GM21423 (cell line): ENCODE measurements around the gene TNFAIP8L1.

Experiments used
- ATAC-seq: cut with Tn5 transposase; IDR thresholded peaks from one replicate; pipeline ENCODE4 v1.9.1; 2021; ENCODE audit warnings: mild to moderate bottlenecking, moderate library complexity; ENCODE audit not compliant: unreplicated experiment

Gene TNFAIP8L1

GRCh38 chr19:4609878-4610511 is 29.3 kb upstream of the TNFAIP8L1 start:
- no peak for ATAC-seq

- ATAC-seq = no peak
Observed at GRCh38 chr19:4613254-4613751, 26.0 kb upstream of the TNFAIP8L1 start.

DNA sequence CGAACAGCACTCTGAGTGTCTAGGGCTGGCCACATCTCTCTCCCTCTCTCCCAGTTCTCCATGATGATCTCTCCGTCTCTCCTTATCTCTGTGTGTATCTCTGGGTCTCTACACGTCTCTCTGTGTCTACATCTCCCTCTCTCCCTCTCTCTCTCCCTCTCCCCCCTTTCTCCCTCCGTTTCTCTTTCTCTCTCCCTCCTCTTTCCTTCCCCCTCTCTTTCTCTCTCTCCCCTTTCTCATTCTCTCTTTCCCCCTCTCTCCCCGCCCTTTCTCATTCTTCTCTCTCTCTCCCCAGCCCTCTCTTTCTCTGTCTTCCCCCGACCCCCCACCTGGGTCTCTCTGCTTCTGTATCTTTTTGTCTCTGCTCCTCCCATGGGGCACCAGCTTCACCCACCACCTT is 21.3 kb upstream of the TNFAIP8L1 start:
- no peak for ATAC-seq

GRCh38 chr19:4619668-4620294 is 19.5 kb upstream of the TNFAIP8L1 start:
- no peak for ATAC-seq

GRCh38 chr19:4620675-4621074 is 18.6 kb upstream of the TNFAIP8L1 start:
- no peak for ATAC-seq

GRCh38 chr19:4622695-4623421 is 16.5 kb upstream of the TNFAIP8L1 start:
- no peak for ATAC-seq

DNA sequence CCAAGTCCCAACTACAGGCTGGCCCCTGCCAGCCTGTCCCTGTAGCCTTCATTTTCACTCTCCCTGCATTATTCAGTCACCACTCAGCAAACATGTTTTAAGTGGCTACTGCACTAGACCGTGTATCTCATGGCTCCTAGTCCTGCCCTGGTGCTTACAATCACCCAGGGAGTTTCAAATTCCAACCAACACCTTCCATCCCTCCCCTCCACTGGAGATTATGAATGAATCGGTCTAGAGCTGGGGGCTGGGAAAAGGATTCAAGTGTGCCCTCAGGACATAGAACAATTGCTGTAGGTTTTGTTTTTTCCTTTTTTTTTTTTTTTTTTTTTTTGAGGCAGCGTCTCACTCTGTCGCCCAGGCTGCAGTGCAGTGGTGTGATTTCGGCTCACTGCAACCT is 15.0 kb upstream of the TNFAIP8L1 start:
- ATAC-seq = no peak

DNA sequence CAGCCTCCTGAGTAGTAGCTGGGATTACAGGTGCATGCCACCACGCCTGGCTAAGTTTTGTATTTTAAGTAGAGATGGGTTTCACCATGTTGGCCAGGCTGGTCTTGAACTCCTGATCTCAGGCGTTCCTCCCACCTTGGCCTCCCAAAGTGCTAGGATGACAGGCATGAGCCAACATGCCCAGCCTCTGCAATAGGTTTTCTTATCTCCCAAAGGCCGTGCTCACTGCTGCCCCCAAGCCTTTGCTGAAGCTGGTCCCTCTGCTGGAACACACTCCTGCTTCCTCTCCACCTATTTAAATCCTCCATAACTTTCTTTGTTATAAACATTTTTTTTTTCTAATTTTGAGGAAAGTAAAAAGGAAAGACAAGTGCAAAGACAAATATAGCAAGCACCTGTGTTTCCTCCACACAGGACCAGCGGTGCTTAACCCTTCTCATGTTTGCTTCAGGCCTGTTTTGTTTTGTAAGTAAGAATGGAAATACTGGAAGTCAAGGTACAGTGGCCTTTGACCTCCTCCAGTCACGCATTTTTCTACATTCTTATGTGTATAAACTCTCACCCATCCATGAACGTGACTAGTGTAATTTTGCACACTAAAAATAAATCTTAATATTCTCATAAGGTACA is 14.5 kb upstream of the TNFAIP8L1 start:
- no peak for ATAC-seq

- no peak for ATAC-seq
Observed at GRCh38 chr19:4633140-4633967, 6.0 kb upstream of the TNFAIP8L1 start.

GRCh38 chr19:4635754-4636116 is 3.6 kb upstream of the TNFAIP8L1 start:
- ATAC-seq = no peak

DNA sequence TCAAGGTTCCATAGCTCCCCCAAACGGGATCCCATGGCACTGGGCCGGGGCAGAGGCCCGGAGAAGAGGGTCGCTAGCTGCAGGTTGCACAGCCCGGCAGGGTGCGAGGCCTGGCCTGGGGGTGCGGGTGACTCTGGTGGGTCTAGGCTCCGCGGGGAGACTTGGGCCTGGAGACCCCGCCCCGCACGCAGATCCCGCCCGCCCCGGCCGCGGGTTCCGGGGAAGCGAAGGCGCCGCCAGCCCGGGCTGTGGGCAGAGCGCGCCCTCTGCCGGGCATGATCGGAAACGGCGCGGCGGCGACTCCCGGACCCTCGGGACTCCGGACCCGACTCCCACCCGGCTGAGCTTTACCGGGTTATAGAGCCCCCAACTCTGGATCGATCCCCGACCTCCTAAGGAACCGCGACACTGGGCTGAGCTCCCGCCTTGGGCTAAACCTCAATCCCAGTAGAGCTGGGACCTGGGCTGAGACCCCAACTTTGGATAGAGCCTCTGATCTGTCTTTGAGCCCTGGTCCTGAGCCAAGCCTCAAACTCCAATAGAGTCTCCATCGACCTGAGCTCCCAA is 3.1 kb upstream of the TNFAIP8L1 start:
- no peak for ATAC-seq

GRCh38 chr19:4636761-4637160 is 2.6 kb upstream of the TNFAIP8L1 start:
- no peak for ATAC-seq

DNA sequence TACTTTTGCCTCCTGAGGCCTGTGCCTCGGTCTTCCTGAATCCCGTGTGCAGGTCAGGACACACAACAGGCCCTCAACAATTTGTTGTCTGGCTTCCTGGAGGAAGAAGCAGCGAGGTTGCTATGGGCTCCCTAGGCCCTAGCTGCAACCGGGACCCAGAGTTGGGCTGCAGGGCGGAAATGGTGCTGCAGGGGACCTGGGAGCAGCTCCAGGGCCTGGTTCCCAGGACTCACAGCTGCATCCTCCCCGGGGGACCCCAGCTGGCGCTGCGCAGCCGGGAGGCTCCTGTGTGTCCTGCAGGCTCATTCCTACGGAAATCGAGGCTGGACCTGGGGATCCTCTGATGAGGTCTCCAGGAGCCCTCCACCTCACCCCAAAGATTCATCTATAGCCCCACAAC is 999 bp upstream of the TNFAIP8L1 start:
- ATAC-seq = no peak

GRCh38 chr19:4639531-4640246 is 373 bp downstream of the TNFAIP8L1 start:
- no peak for ATAC-seq

DNA sequence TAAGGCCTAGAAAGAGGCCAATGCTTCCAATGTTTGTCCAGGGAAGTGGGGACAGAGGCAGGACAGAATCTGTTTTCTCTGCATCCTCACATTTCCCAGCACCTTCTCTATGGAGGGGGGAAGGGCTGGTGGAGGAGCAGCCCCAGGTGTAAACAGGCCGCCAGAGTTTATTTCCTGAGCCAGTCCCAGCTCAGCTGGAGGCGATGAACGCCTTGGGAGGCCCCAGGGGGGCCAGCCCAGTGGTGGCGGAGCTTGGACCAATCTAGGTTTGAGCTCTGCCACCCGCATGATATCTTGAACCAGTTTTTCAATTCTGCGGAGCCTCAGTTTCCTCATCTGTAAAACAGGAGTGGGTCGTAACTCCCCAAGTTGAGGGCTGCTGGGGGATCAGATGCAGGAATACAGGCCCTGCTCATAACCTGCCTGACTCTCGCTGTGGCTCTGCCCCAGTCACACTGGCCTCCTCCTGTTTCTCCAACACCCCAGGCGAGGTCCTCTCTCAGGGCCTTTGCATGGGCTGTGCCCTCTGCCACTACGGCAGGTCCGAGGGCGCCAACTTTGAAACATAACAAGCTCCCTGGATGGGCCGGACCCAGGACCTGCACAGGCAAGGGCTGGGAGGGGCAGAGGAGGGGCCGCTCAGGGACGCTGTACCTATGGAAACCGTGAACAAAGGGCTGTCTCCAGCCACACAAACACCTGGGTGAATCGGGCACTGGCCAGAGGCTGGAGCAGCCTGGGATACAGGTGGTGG is 1.1 kb downstream of the TNFAIP8L1 start:
- ATAC-seq = no peak

- no peak for ATAC-seq
Observed at GRCh38 chr19:4641132-4641531, 1.8 kb downstream of the TNFAIP8L1 start.

DNA sequence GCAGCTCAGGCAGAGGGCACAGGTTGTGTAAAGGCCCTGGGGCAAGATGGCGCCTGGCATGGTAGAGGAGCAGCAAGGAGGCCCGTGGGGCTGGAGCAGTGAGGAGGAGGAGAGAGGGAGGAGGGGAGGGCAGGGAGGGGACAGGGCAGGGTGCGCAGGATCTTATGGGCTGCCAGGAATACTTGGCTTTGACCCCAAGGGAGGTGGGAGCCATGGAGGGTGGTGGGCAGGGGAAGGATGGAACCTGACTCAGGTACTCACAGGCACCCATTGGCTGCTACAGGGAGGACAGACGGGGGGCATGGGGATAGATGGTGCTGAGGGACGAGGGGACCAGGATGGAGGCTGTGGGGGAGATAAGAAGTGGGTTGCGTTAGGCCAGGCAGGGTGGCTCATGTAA is 3.3 kb downstream of the TNFAIP8L1 start:
- ATAC-seq = no peak

DNA sequence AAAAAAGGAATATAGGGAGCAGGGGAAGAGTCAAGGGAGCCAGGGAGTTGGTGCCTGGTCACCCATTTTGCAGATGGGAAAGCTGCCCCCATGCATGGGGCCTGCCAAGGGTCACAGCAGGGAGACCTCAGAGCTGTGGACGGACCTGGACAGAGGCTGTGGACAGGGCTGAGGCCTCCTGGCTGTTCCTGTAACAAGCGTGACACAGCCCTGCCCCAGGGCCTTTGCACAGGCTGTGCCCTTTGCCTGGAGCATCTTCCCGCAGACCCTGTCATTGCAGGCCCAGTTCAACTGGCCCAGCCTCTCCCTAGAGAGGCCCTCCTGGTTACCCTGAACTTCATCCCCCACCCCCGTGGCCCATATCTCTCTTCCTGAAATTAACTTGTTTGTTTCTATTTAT is 6.4 kb downstream of the TNFAIP8L1 start:
- no peak for ATAC-seq
